ENCODE data around the gene TSPAN9. TPM values are rescaled to one million over a fixed set of nuclear protein-coding genes. Genes with fewer than 3 reads are reported as not detected.

TSPAN9 gene
- total and polyA plus RNA-seq, 11 donors, result 70.0 to 387 (median 151) TPM

DNA sequence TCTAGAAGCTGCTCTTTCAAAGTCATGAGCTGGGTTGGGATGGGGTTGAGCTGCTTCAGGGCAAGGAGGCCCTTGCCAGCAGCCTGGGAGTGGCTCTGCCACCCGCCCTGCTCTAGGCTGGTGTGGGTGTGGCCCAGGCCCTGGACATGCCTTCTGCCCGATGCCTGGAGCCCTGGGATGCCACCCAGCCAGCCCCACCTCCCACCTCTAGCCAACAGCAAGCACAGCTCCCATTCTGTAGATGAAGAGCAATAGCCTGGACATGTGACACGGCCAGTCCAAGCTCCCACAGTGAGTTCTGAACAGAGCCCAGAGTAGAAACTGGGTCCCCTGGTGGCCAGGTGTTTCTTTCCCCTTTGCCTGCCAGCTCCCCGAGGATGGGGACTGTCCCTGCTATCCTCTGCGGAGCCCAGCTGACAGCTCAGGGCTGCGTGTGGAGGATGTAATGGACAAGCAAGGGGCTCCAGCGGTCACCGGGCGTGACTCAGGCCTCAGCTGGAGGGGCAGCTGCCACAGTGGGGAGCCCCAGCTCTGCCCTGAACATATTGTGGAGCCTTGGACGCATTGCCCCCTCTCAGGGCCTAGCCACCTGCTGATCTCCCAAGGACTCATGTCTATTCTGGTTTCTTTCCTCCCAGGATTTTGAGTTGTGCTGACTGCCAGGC, 165.2 kb downstream of the TSPAN9 start:
- Histone ChIP-seq H3K4me1 (peaks cover 3 to 99% (median 73%) of the 10 kb centered on the region in 12 donors), H3K9me3 (no peaks in the 10 kb centered on the region), H3K36me3 (peaks cover 0 to 22% (median 0%) of the 10 kb centered on the region in 9 donors), H3K27me3 (no peaks in the 10 kb centered on the region), H3K4me3 (no peak overlapping the region), H3K27ac (peak overlapping the region; percentile 75 to 100 (median 92))
- ATAC-seq (peak; percentile 74 to 89 (median 84)), DNase-seq (peak; percentile 80 to 92 (median 85))
- intact Hi-C loops (cut with DNase I), result loop anchor here in 1 of 10 donors (5.0 kb wide), 1 partner anchor 35 kb away; no protein-coding TSS in a partner anchor
- TF ChIP-seq POLR2A (IDR thresholded peaks at IDR 0.05), result peak in 1 of 2 donors; percentile 30
- TF ChIP-seq, protein P1, sequence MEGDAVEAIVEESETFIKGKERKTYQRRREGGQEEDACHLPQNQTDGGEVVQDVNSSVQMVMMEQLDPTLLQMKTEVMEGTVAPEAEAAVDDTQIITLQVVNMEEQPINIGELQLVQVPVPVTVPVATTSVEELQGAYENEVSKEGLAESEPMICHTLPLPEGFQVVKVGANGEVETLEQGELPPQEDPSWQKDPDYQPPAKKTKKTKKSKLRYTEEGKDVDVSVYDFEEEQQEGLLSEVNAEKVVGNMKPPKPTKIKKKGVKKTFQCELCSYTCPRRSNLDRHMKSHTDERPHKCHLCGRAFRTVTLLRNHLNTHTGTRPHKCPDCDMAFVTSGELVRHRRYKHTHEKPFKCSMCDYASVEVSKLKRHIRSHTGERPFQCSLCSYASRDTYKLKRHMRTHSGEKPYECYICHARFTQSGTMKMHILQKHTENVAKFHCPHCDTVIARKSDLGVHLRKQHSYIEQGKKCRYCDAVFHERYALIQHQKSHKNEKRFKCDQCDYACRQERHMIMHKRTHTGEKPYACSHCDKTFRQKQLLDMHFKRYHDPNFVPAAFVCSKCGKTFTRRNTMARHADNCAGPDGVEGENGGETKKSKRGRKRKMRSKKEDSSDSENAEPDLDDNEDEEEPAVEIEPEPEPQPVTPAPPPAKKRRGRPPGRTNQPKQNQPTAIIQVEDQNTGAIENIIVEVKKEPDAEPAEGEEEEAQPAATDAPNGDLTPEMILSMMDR (IDR thresholded peaks at IDR 0.05), result peak in 2 of 12 donors; percentile 5 to 9
- 48 to 65% (median 55%) methylated on average over 5 to 10 of the region's 10 CpGs for WGBS, 4 donors

GRCh38 chr12:3243376-3244084, 166.4 kb downstream of the TSPAN9 start:
- H3K4me1 ChIP-seq, result peaks cover 7 to 99% (median 78%) of the 10 kb centered on the region in 12 donors

DNA sequence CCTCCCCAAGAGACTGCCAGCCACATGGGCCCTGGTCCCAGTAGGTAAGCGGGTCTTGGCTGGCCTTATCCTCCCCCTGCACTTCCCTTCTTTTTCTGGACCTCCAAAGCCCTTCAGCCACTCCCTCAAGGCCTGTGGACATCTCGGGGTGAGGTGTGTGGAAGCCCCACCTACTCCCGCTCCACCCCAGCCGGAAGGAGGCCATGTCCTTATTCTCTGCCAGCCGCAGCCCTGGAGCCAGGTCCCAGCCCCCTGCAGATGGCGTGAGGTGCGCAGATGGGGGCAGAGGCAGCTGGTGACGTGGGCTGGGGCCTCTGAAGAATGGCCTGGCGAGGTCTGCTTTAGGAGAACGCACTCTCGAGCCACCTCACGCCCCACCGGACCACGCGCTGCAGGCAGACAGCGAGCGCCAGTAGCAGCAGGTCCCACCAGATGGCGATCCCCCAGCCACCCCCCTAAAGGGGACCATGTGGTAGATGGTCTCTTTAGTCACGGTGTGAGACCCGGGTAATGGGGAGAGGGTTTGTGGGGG, 167.1 kb downstream of the TSPAN9 start:
- Histone ChIP-seq H3K4me3 (no peak overlapping the region), H3K27me3 (no peaks in the 10 kb centered on the region), H3K4me1 (peaks cover 9 to 99% (median 78%) of the 10 kb centered on the region in 12 donors), H3K36me3 (peaks cover 0 to 14% (median 0%) of the 10 kb centered on the region in 9 donors), H3K27ac (peak overlapping the region in 11 of 12 donors; percentile 42 to 100 (median 93)), H3K9me3 (no peaks in the 10 kb centered on the region)
- peak in 1 of 5 donors; percentile 76 for DNase-seq
- intact Hi-C loops (cut with DNase I), result loop anchor here in 1 of 10 donors (5.0 kb wide), 1 partner anchor 37 kb away; no protein-coding TSS in a partner anchor
- 81 to 90% (median 88%) methylated on average over 12 to 20 of the region's 20 CpGs for WGBS, 4 donors
- TF ChIP-seq, protein P1 (IDR thresholded peaks at IDR 0.05), result no peak
- TF ChIP-seq POLR2A (IDR thresholded peaks at IDR 0.05), result no peak
- ATAC-seq, result peak in 1 of 4 donors; percentile 58

More at GRCh38 chr12:3243376-3244084, 166.4 kb downstream of the TSPAN9 start:
- intact Hi-C loops (cut with DNase I), result loop anchor here in 1 of 10 donors (5.0 kb wide), 1 partner anchor 36 kb away; no protein-coding TSS in a partner anchor
- Histone ChIP-seq H3K4me3 (no peak overlapping the region), H3K9me3 (no peaks in the 10 kb centered on the region), H3K27me3 (no peaks in the 10 kb centered on the region), H3K36me3 (peaks cover 0 to 14% (median 0%) of the 10 kb centered on the region in 9 donors), H3K27ac (peak overlapping the region in 11 of 12 donors; percentile 42 to 100 (median 93))
- DNase-seq, result peak in 1 of 5 donors; percentile 62
- ATAC-seq, result peak in 2 of 4 donors; percentile 3 to 22
- TF ChIP-seq, protein P1 (IDR thresholded peaks at IDR 0.05), result no peak
- TF ChIP-seq POLR2A (IDR thresholded peaks at IDR 0.05), result no peak
- 58 to 63% (median 61%) methylated on average over 9 to 14 of the region's 14 CpGs for WGBS, 4 donors

All from heart left ventricle (tissue), 16 donors.